GM10266 (cell line): ENCODE data around the gene CCDC167.

Experiments
- DNase-seq: peaks from one replicate; pipeline ENCODE4 v3.0.0; 2012; ENCODE audit errors: extremely low spot score
- TF ChIP-seq, protein P1 (sequence below): IDR thresholded peaks from 2 replicates; pipeline ENCODE4 v1.5.1; 2012; ENCODE audit warnings: mild to moderate bottlenecking, low read depth; ENCODE audit not compliant: control insufficient read depth, insufficient read depth; ENCODE audit errors: missing control alignments

The CCDC167 gene

DNA sequence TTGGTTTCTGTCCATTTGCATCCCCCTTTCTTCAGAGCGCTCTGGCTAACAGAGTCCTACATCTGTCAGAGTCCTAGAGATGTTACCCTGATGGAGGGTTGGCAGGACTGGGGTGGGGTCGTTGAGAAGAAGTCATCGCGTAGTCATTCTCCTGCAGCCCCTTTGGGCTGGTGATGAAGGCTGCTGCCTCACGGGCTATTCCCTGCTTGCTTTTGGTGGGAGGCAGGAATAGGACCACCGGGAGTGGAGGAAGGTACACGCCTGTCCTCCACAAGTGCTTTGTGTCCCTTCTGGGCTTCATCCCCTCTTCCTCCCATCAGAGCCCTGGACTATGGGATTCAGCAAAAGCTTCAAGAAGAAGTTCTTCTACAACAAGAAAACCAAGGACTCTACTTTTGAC is 20.9 kb downstream of the CCDC167 start:
- no peak for DNase-seq
- TF ChIP-seq, protein P1, sequence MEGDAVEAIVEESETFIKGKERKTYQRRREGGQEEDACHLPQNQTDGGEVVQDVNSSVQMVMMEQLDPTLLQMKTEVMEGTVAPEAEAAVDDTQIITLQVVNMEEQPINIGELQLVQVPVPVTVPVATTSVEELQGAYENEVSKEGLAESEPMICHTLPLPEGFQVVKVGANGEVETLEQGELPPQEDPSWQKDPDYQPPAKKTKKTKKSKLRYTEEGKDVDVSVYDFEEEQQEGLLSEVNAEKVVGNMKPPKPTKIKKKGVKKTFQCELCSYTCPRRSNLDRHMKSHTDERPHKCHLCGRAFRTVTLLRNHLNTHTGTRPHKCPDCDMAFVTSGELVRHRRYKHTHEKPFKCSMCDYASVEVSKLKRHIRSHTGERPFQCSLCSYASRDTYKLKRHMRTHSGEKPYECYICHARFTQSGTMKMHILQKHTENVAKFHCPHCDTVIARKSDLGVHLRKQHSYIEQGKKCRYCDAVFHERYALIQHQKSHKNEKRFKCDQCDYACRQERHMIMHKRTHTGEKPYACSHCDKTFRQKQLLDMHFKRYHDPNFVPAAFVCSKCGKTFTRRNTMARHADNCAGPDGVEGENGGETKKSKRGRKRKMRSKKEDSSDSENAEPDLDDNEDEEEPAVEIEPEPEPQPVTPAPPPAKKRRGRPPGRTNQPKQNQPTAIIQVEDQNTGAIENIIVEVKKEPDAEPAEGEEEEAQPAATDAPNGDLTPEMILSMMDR: no peak

GRCh38 chr6:37477656-37478435 is 21.8 kb downstream of the CCDC167 start:
- DNase-seq: no peak
- TF ChIP-seq, protein P1: no peak

GRCh38 chr6:37477191-37477590 is 22.5 kb downstream of the CCDC167 start:
- TF ChIP-seq, protein P1: no peak
- no peak for DNase-seq

DNA sequence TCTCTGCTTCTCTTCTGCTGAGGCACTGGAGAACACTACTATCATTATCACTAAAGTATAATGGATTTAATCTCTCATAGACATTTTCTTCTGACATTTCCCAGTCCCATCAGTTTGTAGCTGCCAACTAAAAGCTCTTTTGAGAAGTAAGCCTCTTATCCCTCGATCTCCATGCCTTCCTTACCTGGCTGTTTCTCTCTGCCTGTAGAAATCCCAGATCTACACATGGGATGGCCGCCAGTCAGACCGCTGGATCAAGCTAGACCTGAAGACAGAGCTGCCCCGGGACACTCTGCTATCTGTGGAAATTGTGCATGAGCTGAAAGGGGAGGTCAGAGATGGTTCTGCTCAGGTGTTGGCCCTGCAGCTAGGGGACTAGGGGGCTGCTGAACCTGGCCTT is 25.4 kb downstream of the CCDC167 start:
- no peak for DNase-seq
- TF ChIP-seq, protein P1: no peak

GRCh38 chr6:37473364-37474095 is 26.2 kb downstream of the CCDC167 start:
- no peak for DNase-seq
- TF ChIP-seq, protein P1: no peak

- TF ChIP-seq, protein P1: no peak
- DNase-seq: no peak
Measured at GRCh38 chr6:37467718-37468117, 32.0 kb downstream of the CCDC167 start.

DNA sequence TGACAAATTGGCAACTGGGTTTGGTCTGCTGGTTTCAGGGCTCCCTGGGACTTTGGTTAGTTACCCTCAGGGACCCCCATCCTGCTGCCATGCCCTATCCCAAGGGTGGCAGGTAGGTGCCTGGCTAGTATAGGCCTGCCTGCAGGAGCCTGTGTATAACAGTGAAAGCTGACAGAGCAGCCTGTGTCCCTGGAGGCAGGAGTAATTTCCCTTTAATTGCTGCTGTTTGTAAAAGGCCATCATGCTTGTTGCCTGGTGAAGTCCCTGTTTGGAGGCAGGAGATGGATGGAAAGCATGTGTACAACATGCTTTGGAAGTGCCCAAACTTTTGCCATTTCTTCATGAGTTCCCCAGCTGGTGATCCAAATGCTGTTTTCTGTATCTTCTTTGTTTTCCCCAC is 36.6 kb downstream of the CCDC167 start:
- no peak for DNase-seq
- TF ChIP-seq, protein P1: no peak
